PC-3 (cell line): ENCODE results near the gene GMPPB. TPM values are rescaled to one million over a fixed set of nuclear protein-coding genes. Genes with fewer than 3 reads are reported as not detected.
A peak's percentile ranks its signal among the peaks of the same experiment; 100 is the strongest.

Source experiments
- ATAC-seq: fragments of 200-7000 bp; cut with Tn5 transposase; 2 replicates; pipeline ENCODE4 v1.9.1; 2020; ENCODE audit warnings: mild to moderate bottlenecking, moderate library complexity
- BruUV-seq: library from RNA; stranded (reverse); fragments of 400-500 nt; replicated peaks from 2 replicates; lab custom pipeline; 2021; lab: Mats Ljungman, UMichigan
- CTCF ChIA-PET: fragments of 300-600 bp; sonication (Branson Sonifier 250); formaldehyde crosslinking; loops from one replicate; lab custom pipeline; 2022; ENCODE audit warnings: antibody characterized with exemption; lab: Charles Lee
- POLR2A ChIA-PET: fragments of 300-600 bp; sonication (Branson Sonifier 250); formaldehyde crosslinking; loops from one replicate; lab custom pipeline; 2022; ENCODE audit warnings: antibody characterized with exemption; ENCODE audit not compliant: unreplicated experiment; lab: Charles Lee
- DNase-seq: peaks from one replicate; pipeline ENCODE4 v3.0.0-alpha.2; 2015
- H2AFZ ChIP-seq: fragments of 300-600 bp; sonication (generic); 2 replicates; pipeline ENCODE4 v1.6.0; 2016; ENCODE audit warnings: antibody characterized with exemption, low read length
- H3F3A ChIP-seq: fragments of 300-600 bp; sonication (generic); one replicate; pipeline ENCODE4 v1.6.0; 2017; ENCODE audit warnings: antibody characterized with exemption, low read length, control low read depth, mild to moderate bottlenecking; ENCODE audit not compliant: unreplicated experiment
- H3K27ac ChIP-seq: fragments of 300-600 bp; sonication (generic); 2 replicates; pipeline ENCODE4 v1.5.1; 2016; ENCODE audit warnings: mild to moderate bottlenecking, low read length
- H3K27me3 ChIP-seq: fragments of 300-600 bp; sonication (generic); 2 replicates; pipeline ENCODE4 v1.6.1; 2016; ENCODE audit warnings: low read length, mixed read lengths
- H3K36me3 ChIP-seq: fragments of 300-600 bp; sonication (generic); 2 replicates; pipeline ENCODE4 v1.6.1; 2016; ENCODE audit warnings: low read depth, mixed run types, low read length, mixed read lengths
- H3K4me1 ChIP-seq: fragments of 300-600 bp; sonication (generic); 2 replicates; pipeline ENCODE4 v1.5.1; 2016; ENCODE audit warnings: low read length; ENCODE audit not compliant: insufficient read depth
- H3K4me2 ChIP-seq: fragments of 300-600 bp; sonication (generic); 2 replicates; pipeline ENCODE4 v1.6.0; 2016; ENCODE audit warnings: low read length
- H3K4me3 ChIP-seq: fragments of 300-600 bp; sonication (generic); 2 replicates; pipeline ENCODE4 v1.5.1; 2016; ENCODE audit warnings: mild to moderate bottlenecking, low read length, mixed read lengths
- H3K79me2 ChIP-seq: fragments of 300-600 bp; sonication (generic); 2 replicates; pipeline ENCODE4 v1.6.1; 2017; ENCODE audit warnings: low read length, mixed read lengths
- H3K9ac ChIP-seq: fragments of 300-600 bp; sonication (generic); 2 replicates; pipeline ENCODE4 v1.6.0; 2016; ENCODE audit warnings: mild to moderate bottlenecking, low read length
- H3K9me2 ChIP-seq: fragments of 300-600 bp; sonication (generic); replicated peaks from 2 replicates; pipeline ENCODE4 v1.6.1; 2016; ENCODE audit warnings: mixed run types, low read length, mixed read lengths
- H3K9me3 ChIP-seq: fragments of 300-600 bp; sonication (generic); 2 replicates; pipeline ENCODE4 v1.6.1; 2016; ENCODE audit warnings: low read length, mixed read lengths
- H4K20me1 ChIP-seq: fragments of 300-600 bp; sonication (generic); 2 replicates; pipeline ENCODE4 v1.6.1; 2016; ENCODE audit warnings: low read length, mixed read lengths
- EZH2 ChIP-seq: fragments of 300-600 bp; sonication (generic); IDR thresholded peaks from one replicate; pipeline ENCODE4 v1.6.1; 2017; ENCODE audit warnings: antibody characterized with exemption, mild to moderate bottlenecking, low read length; ENCODE audit not compliant: unreplicated experiment
- EZH2phosphoT487 ChIP-seq: fragments of 300-600 bp; sonication (generic); IDR thresholded peaks from 2 replicates; pipeline ENCODE4 v1.6.1; 2018; ENCODE audit warnings: mild to moderate bottlenecking, antibody characterized with exemption, low read length, borderline replicate concordance
- intact Hi-C: fragments of 100-400 bp; cut with micrococcal nuclease; formaldehyde crosslinking; loops from 2 replicates; pipeline ENCODE4 v1.9.0; 2023
- total RNA-seq: library from RNA; depleted of rRNA; stranded (reverse); fragments of >200 nt; gene quantifications from 2 replicates; pipeline ENCODE4 v1.2.3, GENCODE V29; 2014
- TF ChIP-seq, protein P1 (sequence below): fragments of 300-600 bp; sonication (generic); conservative IDR thresholded peaks from 2 replicates; pipeline ENCODE4 v1.5.1; 2017; ENCODE audit warnings: antibody characterized with exemption, low read depth, mild to moderate bottlenecking, low read length

Gene GMPPB
- total RNA-seq, 1 experiment from 2014 or later = 69.5 TPM

DNA sequence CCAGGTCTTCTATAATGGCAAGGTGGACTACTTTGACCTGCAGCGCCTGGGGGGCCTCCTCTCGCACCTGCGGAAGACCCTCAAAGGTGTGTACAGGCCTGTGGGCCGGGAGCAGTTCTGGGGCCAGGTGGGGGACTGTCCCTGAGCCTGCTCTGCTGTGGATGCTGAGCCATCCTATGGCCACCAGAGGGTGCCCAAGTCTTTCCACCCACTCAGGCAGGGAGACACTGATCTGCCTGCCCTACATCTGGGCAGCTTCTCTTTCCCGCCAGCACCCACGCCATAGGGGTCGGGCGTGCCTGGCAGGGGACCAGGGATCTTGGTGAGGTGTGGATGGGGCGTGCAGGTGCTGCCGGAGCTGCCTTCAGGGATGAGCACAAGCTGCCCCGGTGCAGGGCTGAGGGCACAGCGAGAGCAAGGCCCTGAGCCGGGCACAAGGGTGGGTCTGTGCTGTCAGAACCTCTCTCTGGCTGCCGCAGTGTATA is 20.3 kb downstream of the GMPPB start:
- H3K79me2 ChIP-seq = no peaks in the 10 kb centered on the region
- BruUV-seq = no TSS peak
- no peaks in the 10 kb centered on the region for H3K9me2 ChIP-seq
- ChIA-PET POLR2A (no interaction called here), CTCF (interaction anchor here (0.6 kb wide), 1 partner anchor 233 kb away, joined by 10 read pairs; the partner anchor contains the start of gene DAG1)
- no peak overlapping the region for H3K9ac ChIP-seq
- no peak overlapping the region for H3K4me3 ChIP-seq
- peaks cover 10% of the 10 kb centered on the region; the same call in 1 of the 2 replicates for H3K36me3 ChIP-seq
- DNase-seq (peak; percentile 81), ATAC-seq (peak; percentile 88)
- TF ChIP-seq, protein P1, sequence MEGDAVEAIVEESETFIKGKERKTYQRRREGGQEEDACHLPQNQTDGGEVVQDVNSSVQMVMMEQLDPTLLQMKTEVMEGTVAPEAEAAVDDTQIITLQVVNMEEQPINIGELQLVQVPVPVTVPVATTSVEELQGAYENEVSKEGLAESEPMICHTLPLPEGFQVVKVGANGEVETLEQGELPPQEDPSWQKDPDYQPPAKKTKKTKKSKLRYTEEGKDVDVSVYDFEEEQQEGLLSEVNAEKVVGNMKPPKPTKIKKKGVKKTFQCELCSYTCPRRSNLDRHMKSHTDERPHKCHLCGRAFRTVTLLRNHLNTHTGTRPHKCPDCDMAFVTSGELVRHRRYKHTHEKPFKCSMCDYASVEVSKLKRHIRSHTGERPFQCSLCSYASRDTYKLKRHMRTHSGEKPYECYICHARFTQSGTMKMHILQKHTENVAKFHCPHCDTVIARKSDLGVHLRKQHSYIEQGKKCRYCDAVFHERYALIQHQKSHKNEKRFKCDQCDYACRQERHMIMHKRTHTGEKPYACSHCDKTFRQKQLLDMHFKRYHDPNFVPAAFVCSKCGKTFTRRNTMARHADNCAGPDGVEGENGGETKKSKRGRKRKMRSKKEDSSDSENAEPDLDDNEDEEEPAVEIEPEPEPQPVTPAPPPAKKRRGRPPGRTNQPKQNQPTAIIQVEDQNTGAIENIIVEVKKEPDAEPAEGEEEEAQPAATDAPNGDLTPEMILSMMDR = peak; percentile 85
- TF ChIP-seq EZH2 = no peak
- no peaks in the 10 kb centered on the region for H3K9me3 ChIP-seq
- H3F3A ChIP-seq = no peaks in the 10 kb centered on the region
- H2AFZ ChIP-seq = no peak overlapping the region
- H4K20me1 ChIP-seq = no peaks in the 10 kb centered on the region
- H3K4me2 ChIP-seq = no peak overlapping the region
- intact Hi-C loops = loop anchor here (1.0 kb wide), 3 partner anchors 99 to 203 kb away; no protein-coding TSS in a partner anchor
- no peaks in the 10 kb centered on the region for H3K4me1 ChIP-seq
- no peak overlapping the region for H3K27ac ChIP-seq
- H3K27me3 ChIP-seq = no peaks in the 10 kb centered on the region

DNA sequence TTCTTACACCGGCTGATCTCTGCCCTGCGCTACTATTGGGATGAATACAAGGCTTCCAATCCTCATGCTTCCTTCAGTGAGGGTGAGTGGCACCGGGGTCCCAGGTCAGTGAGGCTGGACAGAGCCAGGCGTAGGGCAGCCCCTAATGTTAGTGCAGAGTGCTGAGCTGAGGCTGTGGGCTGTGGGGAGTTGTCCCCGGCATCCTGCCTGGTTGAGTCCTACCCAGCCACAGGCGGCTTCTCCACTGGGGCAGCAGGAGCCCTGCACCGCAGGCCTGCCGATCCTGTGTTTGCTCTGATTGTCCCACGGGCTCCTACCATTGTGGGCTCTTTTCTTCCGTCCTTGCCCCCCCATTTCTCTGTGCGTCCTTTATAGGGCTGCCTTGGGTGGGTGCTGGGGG is 21.1 kb downstream of the GMPPB start:
- Histone ChIP-seq H3F3A (no peaks in the 10 kb centered on the region), H3K27me3 (no peaks in the 10 kb centered on the region), H3K27ac (no peak overlapping the region), H2AFZ (no peak overlapping the region), H3K9me2 (no peaks in the 10 kb centered on the region), H3K36me3 (peaks cover 10% of the 10 kb centered on the region; the same call in 1 of the 2 replicates), H3K4me1 (no peaks in the 10 kb centered on the region), H3K9ac (no peak overlapping the region), H3K4me3 (no peak overlapping the region), H3K79me2 (no peaks in the 10 kb centered on the region), H4K20me1 (no peaks in the 10 kb centered on the region), H3K9me3 (no peaks in the 10 kb centered on the region), H3K4me2 (no peak overlapping the region)
- TF ChIP-seq EZH2 = no peak
- TF ChIP-seq, protein P1 = no peak
- no peak for TF ChIP-seq EZH2phosphoT487
- intact Hi-C loops = loop anchor here (1.0 kb wide), 3 partner anchors 100 to 204 kb away; no protein-coding TSS in a partner anchor
- CTCF ChIA-PET = no interaction called here
- POLR2A ChIA-PET = no interaction called here
- BruUV-seq = no TSS peak
- DNase-seq (no peak), ATAC-seq (no peak)

DNA sequence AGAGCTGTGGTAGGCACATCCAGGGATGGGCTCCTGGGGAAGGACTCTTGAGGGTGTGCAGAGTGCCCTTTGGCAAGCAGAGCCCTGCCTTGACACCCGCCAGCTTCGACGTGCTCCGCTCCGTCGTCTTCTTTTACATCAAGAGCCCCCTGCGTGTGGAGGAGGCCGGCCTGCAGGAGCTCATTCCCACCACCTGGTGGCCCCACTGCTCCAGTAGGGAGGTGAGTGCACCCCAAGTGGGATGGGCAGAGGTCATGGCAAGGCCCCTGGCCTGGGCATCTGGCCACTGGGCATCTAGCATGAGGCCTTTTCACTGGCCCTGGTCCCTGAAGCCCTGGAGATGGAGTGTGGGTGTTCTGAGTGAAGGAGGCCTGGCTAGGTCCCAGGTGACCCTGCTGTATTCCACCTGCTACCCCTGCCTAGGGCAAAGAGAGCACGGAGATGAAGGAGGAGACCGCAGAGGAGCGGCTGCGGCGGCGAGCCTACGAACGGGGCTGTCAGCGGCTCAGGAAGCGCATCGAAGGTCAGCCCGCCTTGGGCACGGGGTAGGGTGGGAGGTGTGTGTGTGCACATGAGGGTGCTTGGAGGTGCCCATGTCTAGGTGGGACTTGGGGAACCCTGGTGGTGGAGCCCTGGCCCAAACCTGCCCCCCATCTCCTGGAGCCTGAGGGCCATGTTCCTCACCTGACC is 22.2 kb downstream of the GMPPB start:
- Histone ChIP-seq H3K4me1 (no peaks in the 10 kb centered on the region), H3K9me3 (no peaks in the 10 kb centered on the region), H4K20me1 (no peaks in the 10 kb centered on the region), H3K36me3 (peaks cover 10% of the 10 kb centered on the region; the same call in 1 of the 2 replicates), H2AFZ (no peak overlapping the region), H3F3A (no peaks in the 10 kb centered on the region), H3K9ac (no peak overlapping the region), H3K27ac (no peak overlapping the region), H3K9me2 (no peaks in the 10 kb centered on the region), H3K79me2 (no peaks in the 10 kb centered on the region), H3K27me3 (no peaks in the 10 kb centered on the region), H3K4me2 (no peak overlapping the region), H3K4me3 (no peak overlapping the region)
- intact Hi-C loops = no loop called here
- no peak for DNase-seq
- ChIA-PET CTCF (interaction anchor here (0.5 to 1.1 kb wide), 4 partner anchors 85 to 279 kb away, joined by 3 to 10 read pairs (median 4); partner anchors contain the start of gene IP6K1), POLR2A (interaction anchor here (0.7 kb wide), 1 partner anchor 101 kb away, joined by 5 read pairs; no protein-coding TSS in a partner anchor)
- no peak for ATAC-seq
- TF ChIP-seq, protein P1 = peak; percentile 68
- TF ChIP-seq EZH2 = no peak
- BruUV-seq = no TSS peak
